Memory B cell (primary cell): ENCODE data around the gene RTKN2.

ENCODE experiments used
- ATAC-seq: fragments of 150-1000 bp; cut with Tn5 transposase; 2 replicates; pipeline ENCODE4 v1.10.0; 2021; ENCODE audit warnings: low read depth, mild to moderate bottlenecking, moderate library complexity
- DNase-seq, 2 donors: peaks; one replicate each; pipeline ENCODE4 v3.0.0; 2022; ENCODE audit warnings: low spot score in 2 of 2
- H3K27ac Mint-ChIP-seq: one replicate; pipeline ENCODE4 v1.8.0; 2022; ENCODE audit warnings: mild to moderate bottlenecking, moderate library complexity, mixed read lengths
- H3K27me3 Mint-ChIP-seq: one replicate; pipeline ENCODE4 v1.8.0; 2022; ENCODE audit warnings: mixed read lengths
- H3K36me3 Mint-ChIP-seq: one replicate; pipeline ENCODE4 v1.8.0; 2022; ENCODE audit warnings: mild to moderate bottlenecking, mixed read lengths
- H3K4me1 Mint-ChIP-seq: one replicate; pipeline ENCODE4 v1.8.0; 2022; ENCODE audit warnings: mixed read lengths
- H3K4me3 Mint-ChIP-seq: one replicate; pipeline ENCODE4 v1.8.0; 2022; ENCODE audit warnings: mild to moderate bottlenecking, moderate library complexity, mixed read lengths
- H3K9me3 Mint-ChIP-seq: one replicate; pipeline ENCODE4 v1.8.0; 2022; ENCODE audit warnings: mixed read lengths

RTKN2 gene

DNA sequence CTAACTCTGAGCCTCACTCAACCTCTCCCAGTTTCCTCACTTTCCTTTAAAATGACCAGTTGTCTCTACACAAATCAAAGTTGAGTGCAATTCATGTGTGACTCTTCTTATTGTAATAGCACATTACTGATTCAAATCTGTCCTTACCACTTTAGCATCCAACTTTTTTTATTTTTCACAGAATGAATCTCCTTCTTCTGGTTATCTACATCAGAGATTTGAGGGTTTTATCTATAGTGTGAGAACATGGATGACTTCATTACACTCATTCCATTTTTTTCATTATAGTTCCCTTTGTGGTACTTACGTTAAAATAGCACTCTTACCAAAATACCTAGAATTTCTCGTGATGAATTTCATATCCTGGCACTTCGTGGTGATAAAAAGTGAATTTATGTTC lies 43.3 kb downstream of the RTKN2 start:
- Mint-ChIP-seq H3K27ac (no peak overlapping the region), H3K27me3 (no peaks in the 10 kb centered on the region)
- no peak for ATAC-seq

DNA sequence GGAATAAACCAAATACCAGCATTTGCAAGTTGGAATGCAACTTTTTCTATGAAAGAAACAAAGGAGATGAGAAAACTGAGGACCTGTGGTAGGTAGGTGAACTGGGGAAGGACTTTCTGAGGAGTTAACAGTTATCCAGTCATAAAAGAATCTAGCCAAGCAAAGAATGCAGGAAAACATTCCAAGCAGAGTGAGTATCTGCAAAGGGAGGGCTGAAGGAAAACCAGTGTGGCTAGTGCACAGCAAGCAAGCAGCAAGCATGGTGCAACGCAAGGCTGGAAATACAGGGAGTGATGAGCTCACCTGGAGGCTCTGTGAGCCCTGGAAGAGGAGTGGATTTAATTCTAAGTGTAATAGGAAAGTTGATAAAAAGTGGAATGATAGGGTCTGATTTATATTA lies 44.0 kb downstream of the RTKN2 start:
- Mint-ChIP-seq H3K36me3 (no peaks in the 10 kb centered on the region), H3K4me1 (no peaks in the 10 kb centered on the region), H3K9me3 (no peaks in the 10 kb centered on the region), H3K27me3 (no peaks in the 10 kb centered on the region), H3K4me3 (no peak overlapping the region), H3K27ac (no peak overlapping the region)
- DNase-seq (no peak), ATAC-seq (no peak)

More for the DNA sequence above, 43.3 kb downstream of the RTKN2 start:
- Mint-ChIP-seq H3K4me1 (no peaks in the 10 kb centered on the region), H3K36me3 (no peaks in the 10 kb centered on the region), H3K9me3 (no peaks in the 10 kb centered on the region), H3K4me3 (no peak overlapping the region)
- DNase-seq: no peak

DNA sequence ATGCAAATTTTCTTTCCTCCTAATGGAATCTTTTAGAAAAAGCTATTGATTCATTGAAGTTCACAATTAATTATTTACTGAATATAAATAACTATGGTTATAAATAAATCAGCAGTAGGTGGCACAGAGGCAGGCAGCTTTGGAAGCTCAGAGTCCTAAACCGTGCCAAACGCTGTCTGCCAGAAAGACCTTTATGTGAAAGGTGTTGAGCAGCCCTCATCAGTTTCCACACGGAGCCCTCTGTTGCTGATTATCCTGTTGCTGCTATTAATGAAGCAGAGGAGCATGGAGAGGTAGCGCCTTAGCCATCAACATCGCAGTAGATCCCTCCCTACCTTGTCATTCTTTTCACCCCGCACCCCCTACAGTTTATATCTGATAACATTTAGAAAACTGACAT lies 51.0 kb downstream of the RTKN2 start:
- H3K27me3 Mint-ChIP-seq: no peaks in the 10 kb centered on the region
- H3K4me1 Mint-ChIP-seq: no peaks in the 10 kb centered on the region
- DNase-seq (no peak), ATAC-seq (no peak)
- no peak overlapping the region for H3K27ac Mint-ChIP-seq
- no peak overlapping the region for H3K4me3 Mint-ChIP-seq
- H3K9me3 Mint-ChIP-seq: no peaks in the 10 kb centered on the region
- no peaks in the 10 kb centered on the region for H3K36me3 Mint-ChIP-seq

DNA sequence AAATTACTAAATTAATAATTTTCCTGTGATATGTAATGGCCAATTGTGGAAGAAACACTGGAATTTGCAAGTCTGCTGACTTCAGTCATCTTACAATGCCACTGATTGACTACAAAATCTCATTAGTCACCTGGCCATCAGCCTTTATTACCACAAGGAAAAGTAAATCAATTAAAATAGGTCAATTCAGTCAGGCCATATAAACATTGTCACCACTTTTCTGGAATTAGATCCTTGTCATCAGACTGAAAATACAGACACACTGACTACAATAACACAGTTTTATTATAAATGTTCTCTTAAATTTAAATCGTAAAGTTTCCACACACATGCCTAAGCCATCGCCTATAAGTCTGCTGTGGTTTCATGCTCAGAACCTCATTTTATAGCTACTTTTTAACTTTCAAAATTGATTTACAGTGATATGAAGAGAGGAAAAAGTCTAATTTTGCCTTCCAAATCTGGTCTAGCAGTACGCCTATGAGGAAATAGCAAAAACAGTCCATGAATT lies 54.2 kb downstream of the RTKN2 start:
- Mint-ChIP-seq H3K27me3 (no peaks in the 10 kb centered on the region), H3K27ac (no peak overlapping the region), H3K4me1 (no peaks in the 10 kb centered on the region), H3K4me3 (no peak overlapping the region), H3K36me3 (no peaks in the 10 kb centered on the region), H3K9me3 (no peaks in the 10 kb centered on the region)
- ATAC-seq: no peak
- DNase-seq: no peak

DNA sequence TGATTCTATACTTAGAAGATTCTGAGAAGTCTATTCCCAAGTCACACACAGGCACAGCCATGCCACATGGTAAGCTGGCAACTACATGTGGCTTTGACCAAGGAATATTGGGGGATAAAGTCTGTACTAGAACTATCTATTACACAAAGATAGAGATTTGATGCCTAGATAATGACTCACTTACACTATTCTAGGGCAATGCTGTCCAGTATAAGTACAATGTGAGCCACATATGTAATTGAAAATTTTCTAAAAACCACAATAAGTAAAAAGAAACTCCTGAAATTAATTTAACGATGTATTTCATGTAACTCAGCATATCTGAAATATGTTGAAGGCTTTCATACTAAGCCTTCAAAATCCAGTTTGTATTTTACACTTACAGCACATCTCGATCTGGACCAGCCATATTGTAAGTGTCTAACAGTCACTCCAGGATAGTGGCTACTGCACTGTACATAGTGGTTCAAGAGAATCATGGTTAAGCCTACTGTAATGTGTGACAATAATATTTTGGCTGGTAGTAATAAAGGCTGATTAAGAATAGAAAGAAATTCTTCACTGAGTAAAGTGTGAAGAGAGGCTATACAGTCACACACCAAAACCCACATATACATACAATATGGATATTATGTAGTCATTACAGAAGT lies 62.8 kb downstream of the RTKN2 start:
- Mint-ChIP-seq H3K27me3 (no peaks in the 10 kb centered on the region), H3K9me3 (no peaks in the 10 kb centered on the region), H3K4me3 (no peak overlapping the region), H3K27ac (no peak overlapping the region), H3K4me1 (no peaks in the 10 kb centered on the region), H3K36me3 (no peaks in the 10 kb centered on the region)
- ATAC-seq (no peak), DNase-seq (no peak)

DNA sequence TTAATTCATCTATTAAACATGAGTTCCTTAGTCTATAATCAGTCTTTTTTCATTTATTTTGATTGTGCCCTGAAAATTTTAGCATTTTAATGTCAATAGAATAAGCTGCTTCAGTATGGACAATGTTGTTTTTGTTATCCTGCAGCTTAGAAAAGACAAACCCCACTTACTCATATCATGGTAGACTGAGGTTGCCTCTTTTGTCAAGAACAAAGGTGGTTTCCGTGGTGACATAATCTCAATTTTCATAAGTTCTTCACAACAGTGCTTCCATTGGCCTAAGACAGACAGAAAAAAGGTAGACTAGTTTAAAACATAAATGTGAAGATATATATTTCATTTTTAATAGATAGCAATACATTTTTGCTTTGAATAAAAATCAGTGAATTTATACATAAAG lies 69.1 kb downstream of the RTKN2 start:
- H3K4me3 Mint-ChIP-seq: no peak overlapping the region
- no peaks in the 10 kb centered on the region for H3K27me3 Mint-ChIP-seq
- H3K27ac Mint-ChIP-seq: no peak overlapping the region

DNA sequence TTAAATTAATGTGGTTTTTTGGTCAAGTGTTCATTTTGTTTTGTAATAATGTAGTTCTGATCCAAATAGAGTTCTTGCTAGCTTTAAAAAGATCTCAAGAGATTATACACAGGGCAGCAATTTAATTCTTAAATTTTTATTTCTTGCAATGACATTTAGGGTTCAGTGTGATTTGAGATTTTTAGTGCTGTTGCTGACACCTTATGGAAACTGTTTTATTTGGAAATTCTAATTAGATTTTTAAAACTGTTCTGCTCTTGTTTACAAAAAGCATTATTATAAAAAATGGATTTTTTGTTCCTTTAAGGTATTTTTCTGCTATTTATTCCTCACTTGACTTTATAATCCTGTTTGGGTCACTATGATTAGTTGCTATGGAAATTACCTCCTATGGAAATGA lies 72.1 kb downstream of the RTKN2 start:
- Mint-ChIP-seq H3K36me3 (no peaks in the 10 kb centered on the region), H3K27me3 (no peaks in the 10 kb centered on the region), H3K4me3 (no peak overlapping the region), H3K4me1 (peaks cover 5% of the 10 kb centered on the region), H3K9me3 (no peaks in the 10 kb centered on the region), H3K27ac (no peak overlapping the region)
- no peak for ATAC-seq
- no peak for DNase-seq

More for the DNA sequence above, 69.1 kb downstream of the RTKN2 start:
- no peak for DNase-seq
- Mint-ChIP-seq H3K9me3 (no peaks in the 10 kb centered on the region), H3K4me1 (peaks cover 5% of the 10 kb centered on the region), H3K36me3 (no peaks in the 10 kb centered on the region)
- ATAC-seq: no peak

DNA sequence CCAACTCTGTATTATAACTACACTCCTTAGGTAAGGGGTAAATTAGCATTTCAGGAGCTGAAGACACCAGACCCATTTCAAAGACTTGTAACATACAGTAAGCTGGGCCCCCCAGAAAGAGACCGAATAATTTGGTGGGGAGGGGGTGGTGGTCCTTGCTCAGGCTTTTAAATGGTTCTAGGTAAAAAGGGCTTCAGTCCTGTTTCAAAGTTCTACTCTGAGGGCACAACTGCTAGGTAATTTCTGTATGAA lies 73.0 kb downstream of the RTKN2 start:
- no peaks in the 10 kb centered on the region for H3K27me3 Mint-ChIP-seq
- DNase-seq (no peak), ATAC-seq (no peak)
- H3K4me1 Mint-ChIP-seq: peaks cover 5% of the 10 kb centered on the region
- H3K36me3 Mint-ChIP-seq: no peaks in the 10 kb centered on the region
- no peaks in the 10 kb centered on the region for H3K9me3 Mint-ChIP-seq
- no peak overlapping the region for H3K4me3 Mint-ChIP-seq
- H3K27ac Mint-ChIP-seq: no peak overlapping the region

DNA sequence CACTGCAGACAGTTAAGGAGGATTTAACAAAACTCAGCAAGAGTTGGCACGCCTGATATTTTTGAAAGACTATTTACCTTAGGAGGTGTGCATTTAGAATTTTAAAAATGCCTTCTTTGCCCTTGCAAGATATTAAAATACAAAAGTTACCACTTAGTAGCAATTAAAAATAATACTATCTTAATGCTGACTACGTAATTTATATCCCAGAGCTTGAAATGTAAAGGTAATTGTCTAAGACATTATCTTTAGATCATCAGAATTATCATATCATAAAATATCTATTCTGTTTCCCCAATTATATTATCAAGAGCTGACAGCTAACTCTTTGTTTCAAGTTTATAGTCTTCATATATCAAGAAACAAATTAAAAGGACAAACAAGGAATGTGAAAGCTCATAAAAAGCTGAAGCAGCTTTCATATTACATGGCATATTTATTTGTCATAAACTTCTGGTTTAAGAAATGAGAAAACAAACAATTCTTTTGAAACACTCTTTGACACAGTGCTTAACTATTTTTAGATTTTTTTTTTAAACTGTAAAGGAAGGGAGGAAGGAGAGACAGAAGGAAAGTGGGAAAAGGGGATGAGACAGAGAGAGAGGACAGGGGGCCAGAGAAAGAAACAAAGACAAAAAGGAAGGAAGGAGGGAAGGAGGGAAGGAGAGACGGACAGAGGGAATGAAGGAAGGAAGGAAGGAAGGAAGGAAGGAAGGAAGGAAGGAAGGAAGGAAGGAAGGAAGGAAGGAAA lies 73.5 kb downstream of the RTKN2 start:
- ATAC-seq (no peak), DNase-seq (no peak)
- H3K27ac Mint-ChIP-seq: no peak overlapping the region
- H3K27me3 Mint-ChIP-seq: no peaks in the 10 kb centered on the region
- no peaks in the 10 kb centered on the region for H3K9me3 Mint-ChIP-seq
- peaks cover 5% of the 10 kb centered on the region for H3K4me1 Mint-ChIP-seq
- no peaks in the 10 kb centered on the region for H3K36me3 Mint-ChIP-seq
- no peak overlapping the region for H3K4me3 Mint-ChIP-seq

DNA sequence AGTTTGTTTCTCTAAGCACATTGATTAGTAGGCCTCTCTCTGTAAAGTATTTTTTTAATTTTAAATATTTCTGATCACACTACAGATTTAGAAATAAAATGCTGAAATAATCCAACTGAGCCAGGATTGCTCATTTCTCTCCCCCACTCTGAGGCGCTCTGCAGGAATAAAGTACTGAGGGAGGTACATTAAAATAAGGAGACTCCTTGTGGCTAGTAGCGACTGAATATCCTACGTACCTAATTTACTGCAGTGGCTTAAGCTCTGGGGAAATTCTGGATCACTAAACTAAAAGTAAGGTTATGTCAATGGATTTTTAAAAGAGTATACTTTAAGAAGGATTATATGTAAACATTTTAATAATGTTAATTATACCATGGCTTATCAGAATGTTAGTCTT lies 75.2 kb downstream of the RTKN2 start:
- DNase-seq: no peak
- no peak overlapping the region for H3K27ac Mint-ChIP-seq

DNA sequence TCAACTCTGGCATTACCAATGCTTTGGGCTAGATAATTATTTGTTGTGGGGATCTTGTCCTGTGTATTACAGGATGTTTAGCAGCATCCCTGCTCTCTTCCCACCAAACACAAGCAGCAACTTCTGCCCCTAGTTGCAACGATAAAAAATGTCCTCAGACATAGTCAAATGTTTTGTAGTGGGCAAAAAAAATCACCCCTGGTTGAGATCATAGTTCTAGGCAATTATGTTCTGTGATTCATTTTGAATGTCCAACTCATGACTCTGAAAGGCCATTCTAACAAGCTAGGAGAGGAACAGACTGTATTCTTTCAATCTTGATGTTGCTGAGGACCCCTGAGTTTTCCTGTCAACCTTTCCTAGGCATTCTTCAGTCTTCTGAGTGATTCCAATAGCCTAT lies 79.5 kb downstream of the RTKN2 start:
- ATAC-seq (no peak), DNase-seq (no peak)
- Mint-ChIP-seq H3K4me3 (no peak overlapping the region), H3K4me1 (peaks cover 11% of the 10 kb centered on the region), H3K27me3 (no peaks in the 10 kb centered on the region), H3K36me3 (no peaks in the 10 kb centered on the region), H3K27ac (no peak overlapping the region), H3K9me3 (no peaks in the 10 kb centered on the region)

More for the DNA sequence above, 75.2 kb downstream of the RTKN2 start:
- Mint-ChIP-seq H3K36me3 (no peaks in the 10 kb centered on the region), H3K9me3 (no peaks in the 10 kb centered on the region), H3K4me1 (peaks cover 5% of the 10 kb centered on the region), H3K4me3 (no peak overlapping the region), H3K27me3 (no peaks in the 10 kb centered on the region)
- ATAC-seq: no peak

DNA sequence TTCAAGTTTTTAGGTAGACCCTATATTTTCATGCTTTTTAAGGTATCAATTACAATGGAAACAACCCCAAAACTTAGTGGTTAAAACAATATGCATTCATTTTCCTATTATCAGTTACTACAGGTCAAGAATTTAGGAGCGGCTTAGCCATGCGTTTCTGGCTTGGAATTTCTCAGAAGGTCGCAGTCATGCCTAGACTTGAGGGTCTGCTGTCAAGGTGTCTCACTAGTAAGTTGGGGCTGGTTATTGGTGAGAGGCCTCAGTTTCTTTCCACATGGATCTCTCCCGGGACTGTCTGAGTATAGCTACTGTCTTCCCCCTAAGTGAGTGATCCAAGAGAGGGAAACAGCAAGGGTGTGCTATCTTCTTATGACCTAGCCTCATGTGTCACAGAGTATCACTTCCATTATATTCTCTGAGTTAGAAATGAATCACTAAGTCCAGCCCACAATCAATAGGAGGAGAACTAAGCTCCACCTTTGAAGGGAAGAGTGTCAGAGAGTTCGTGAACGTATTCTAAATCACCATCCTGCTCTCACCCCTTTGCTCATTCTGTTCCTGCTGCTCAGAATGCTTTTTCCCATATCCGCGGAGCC lies 80.5 kb downstream of the RTKN2 start:
- Mint-ChIP-seq H3K9me3 (no peaks in the 10 kb centered on the region), H3K27me3 (no peaks in the 10 kb centered on the region), H3K4me3 (no peak overlapping the region), H3K4me1 (peaks cover 16% of the 10 kb centered on the region), H3K27ac (no peak overlapping the region), H3K36me3 (no peaks in the 10 kb centered on the region)
- ATAC-seq (no peak), DNase-seq (no peak)

DNA sequence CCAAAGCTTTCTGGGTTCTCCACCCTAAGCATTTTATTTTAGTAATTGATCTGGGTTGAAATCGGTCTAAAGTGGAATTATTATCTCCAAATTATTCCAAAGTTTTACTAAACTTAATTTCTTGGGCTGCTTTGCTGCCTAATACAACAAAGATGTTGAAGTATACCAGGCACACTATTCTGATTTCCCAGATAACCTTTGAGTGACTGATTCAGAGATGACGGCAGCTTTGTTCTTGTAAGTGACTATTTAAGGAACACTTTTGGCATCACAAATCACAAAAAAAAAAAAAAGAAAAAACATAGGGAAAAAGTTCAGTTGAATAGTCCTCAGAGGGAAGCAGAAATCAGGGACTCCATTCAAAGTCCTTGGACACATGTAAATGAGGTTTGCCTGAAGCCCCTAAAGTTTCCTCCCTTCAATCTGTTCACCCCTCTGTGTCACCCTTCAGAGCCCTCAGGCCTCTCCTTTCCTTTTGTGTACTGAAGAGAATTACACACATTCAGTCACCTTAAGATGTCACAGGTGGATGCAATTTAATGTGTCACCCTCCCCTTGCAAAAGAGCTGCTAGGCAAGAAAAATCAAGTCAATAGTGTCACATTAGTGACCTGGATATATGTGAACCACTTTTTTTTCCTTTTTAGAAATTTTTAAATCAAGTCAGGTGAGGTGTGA lies 81.5 kb downstream of the RTKN2 start:
- H3K4me1 Mint-ChIP-seq: peaks cover 16% of the 10 kb centered on the region
- H3K36me3 Mint-ChIP-seq: no peaks in the 10 kb centered on the region
- ATAC-seq (no peak), DNase-seq (no peak)
- H3K27ac Mint-ChIP-seq: no peak overlapping the region
- no peaks in the 10 kb centered on the region for H3K9me3 Mint-ChIP-seq
- no peak overlapping the region for H3K4me3 Mint-ChIP-seq
- H3K27me3 Mint-ChIP-seq: no peaks in the 10 kb centered on the region

DNA sequence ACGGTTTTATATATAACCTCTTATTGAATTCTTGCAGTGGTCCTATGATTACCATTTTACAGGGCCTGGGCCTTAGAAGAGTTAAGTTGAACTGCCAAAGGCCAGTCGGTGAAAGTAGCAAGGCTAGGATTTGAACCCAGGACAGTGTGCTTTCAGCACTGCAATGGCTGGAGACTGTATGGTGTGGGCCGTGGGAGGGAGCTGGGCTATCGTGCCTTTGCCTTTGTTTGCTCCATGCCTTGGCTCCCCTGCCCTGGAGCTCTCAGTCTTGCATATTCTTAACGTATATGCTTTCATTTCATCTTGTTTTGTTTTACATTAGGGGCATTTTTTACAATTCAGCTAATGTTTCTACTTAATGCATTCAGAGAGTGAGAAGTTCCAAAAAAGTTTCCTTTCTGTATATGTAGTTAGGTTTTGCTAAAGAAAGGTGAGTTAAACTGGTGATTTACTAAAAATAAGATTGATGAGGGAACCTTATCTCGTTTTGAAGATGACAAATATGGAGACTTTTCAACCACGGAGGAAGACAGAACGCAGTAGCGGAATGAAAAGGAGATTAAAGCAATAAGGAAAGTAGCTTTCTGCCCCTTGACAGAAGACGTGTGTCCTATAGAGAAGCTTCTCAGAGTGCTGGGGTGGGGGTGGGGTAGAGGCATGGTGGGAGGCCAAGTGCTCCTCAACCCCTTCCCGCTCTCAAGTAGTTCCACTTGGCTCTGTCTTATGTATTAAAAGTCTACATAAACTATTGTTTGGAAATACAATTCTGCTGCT lies 82.5 kb downstream of the RTKN2 start:
- H3K4me1 Mint-ChIP-seq: peaks cover 16% of the 10 kb centered on the region
- no peaks in the 10 kb centered on the region for H3K36me3 Mint-ChIP-seq
- no peaks in the 10 kb centered on the region for H3K9me3 Mint-ChIP-seq
- ATAC-seq: no peak
- H3K27me3 Mint-ChIP-seq: no peaks in the 10 kb centered on the region
- peak overlapping the region; percentile 49 for H3K27ac Mint-ChIP-seq
- peak overlapping the region; percentile 70 for H3K4me3 Mint-ChIP-seq
- no peak for DNase-seq
